Measurements from ENCODE around the gene ATP11B. TPM values are rescaled to one million over a fixed set of nuclear protein-coding genes. Genes with fewer than 3 reads are reported as not detected.
A peak's percentile ranks its signal among the peaks of the same experiment; 100 is the strongest.
"Not testable (repeated sequence)": the region's sequence is repeated elsewhere in the genome, so short reads cannot be mapped to it uniquely, and the experiment has no call there.

The ATP11B gene
- total RNA-seq, 2 experiments from 2014 or later, result 128 to 131 TPM

DNA sequence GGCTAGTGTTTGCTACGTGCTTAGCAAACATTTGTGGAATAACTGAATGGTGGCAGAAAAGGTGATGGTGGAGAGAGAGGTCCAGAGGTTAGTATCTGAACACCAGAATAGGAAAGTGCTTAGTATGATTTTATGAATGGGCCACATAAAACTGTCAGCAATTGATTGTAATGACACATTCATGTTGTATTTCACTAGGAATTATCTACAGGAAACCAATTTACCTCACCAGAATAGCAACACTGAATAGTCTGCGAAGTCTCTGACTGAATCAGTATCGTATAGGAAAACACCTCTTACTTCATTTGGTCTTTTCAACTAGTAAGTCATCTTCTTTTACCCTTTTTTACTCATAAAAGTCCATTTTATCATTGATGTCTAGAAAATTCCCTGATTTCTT, 8.2 kb upstream of the ATP11B start:
- POLR2A ChIA-PET, result no interaction called here
- no peak overlapping the region for H3K4me3 Mint-ChIP-seq
- H3K27me3 Mint-ChIP-seq, result peaks cover 21% of the 10 kb centered on the region
- CTCF ChIA-PET, result no interaction called here
- no peak for DNase-seq
- no peaks in the 10 kb centered on the region for H3K36me3 Mint-ChIP-seq (ENCODE audit: low read depth)
- H3K9me3 Mint-ChIP-seq, result no peaks in the 10 kb centered on the region
- H3K4me1 Mint-ChIP-seq, result peaks cover 6% of the 10 kb centered on the region
- H3K27ac Mint-ChIP-seq, result no peak overlapping the region

DNA sequence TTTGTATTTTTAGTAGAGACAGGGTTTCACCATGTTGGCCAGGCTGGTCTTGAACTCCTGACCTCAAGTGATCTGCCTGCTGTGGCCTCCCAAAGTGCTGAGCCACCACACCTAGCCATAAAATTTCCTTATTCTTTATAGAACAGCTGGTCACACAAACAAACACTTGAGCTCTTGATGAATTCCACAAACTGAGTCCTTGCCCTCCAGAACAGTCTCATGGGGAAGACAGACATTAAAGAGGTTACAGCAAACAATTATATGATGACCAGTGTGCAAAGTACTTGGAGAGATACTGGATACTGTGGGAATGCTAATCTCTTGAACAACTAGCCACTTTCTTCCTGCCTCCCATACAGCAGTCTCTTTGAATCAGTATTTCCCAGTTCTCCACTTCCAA, 7.5 kb upstream of the ATP11B start:
- peaks cover 6% of the 10 kb centered on the region for H3K4me1 Mint-ChIP-seq
- ChIA-PET POLR2A (interaction anchor here (0.6 kb wide), 1 partner anchor 193 kb away, joined by 3 read pairs; no protein-coding TSS in a partner anchor), CTCF (no interaction called here)
- no peak for DNase-seq
- H3K27me3 Mint-ChIP-seq, result peaks cover 19% of the 10 kb centered on the region
- H3K27ac Mint-ChIP-seq, result no peak overlapping the region
- H3K4me3 Mint-ChIP-seq, result no peak overlapping the region
- H3K9me3 Mint-ChIP-seq, result no peaks in the 10 kb centered on the region
- no peaks in the 10 kb centered on the region for H3K36me3 Mint-ChIP-seq (ENCODE audit: low read depth)

DNA sequence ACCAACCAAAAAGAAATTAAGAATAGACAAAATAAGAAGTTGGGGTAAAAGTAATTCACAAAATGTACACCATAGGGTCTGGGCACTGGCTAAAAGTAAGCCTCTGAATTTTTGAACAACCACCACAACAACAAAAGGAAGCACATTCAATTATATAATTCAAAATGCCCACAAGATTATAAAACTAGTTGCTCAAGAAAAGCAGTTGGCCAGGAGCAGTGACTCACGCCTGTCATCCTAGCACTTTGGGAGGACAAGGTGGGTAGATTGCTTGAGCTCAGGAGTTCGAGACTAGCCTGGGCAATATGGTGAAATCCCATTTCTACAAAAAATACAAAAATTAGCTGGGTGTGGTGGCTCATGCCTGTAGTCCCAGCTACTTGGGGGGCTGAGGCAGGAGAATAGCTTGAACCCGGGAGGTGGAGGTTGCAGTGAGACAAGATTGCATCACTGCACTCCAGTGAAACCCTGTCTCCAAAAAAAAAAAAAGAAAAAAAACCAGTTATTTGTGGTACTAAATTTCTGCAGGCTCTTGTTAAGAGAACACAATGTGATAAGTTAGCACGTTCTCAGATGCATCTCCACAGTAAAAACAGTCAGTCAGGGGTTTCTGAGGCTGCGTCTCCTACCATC, 6.6 kb upstream of the ATP11B start:
- H3K27me3 Mint-ChIP-seq, result peaks cover 20% of the 10 kb centered on the region
- H3K27ac Mint-ChIP-seq, result no peak overlapping the region
- H3K9me3 Mint-ChIP-seq, result no peaks in the 10 kb centered on the region
- CTCF ChIA-PET, result interaction anchor here (0.7 kb wide), 1 partner anchor 9 kb away, joined by 3 read pairs; no protein-coding TSS in a partner anchor
- H3K4me3 Mint-ChIP-seq, result no peak overlapping the region
- DNase-seq, result no peak
- POLR2A ChIA-PET, result no interaction called here
- no peaks in the 10 kb centered on the region for H3K36me3 Mint-ChIP-seq (ENCODE audit: low read depth)
- H3K4me1 Mint-ChIP-seq, result peaks cover 6% of the 10 kb centered on the region

DNA sequence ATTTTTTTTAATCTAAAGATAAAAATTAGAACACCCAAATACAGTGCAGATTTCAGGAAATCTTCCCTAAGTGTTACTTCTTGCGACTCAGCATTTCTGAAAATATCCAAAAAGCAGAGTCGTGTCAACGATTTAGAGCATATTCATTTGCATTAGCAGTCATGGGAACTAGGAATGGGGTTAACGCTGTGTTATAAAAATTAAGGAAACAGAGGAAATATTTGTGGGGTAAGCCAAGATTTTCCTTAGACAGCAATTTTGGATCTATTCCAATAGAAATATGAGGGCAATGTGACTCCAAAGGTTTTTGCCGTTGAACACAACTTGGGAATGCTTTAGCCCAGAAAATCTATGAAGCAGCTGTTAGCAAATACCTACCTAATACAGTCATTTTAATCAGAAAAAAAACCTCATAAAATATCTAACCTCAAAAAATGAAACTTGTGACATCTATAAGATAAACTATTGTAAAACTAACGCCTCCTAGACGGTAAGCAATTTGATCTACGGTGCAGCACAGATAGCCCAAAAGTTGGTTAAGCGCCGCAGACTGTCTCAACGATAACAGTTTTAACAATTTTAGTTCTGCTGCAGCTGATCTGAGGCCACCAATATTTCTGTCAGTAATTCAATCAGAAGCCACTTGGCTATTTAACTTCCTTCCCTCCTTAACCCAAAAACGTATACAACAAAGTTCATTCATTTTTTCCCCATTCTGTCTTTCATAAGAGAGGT, 5.8 kb upstream of the ATP11B start:
- H3K27ac Mint-ChIP-seq, result no peak overlapping the region
- DNase-seq, result no peak
- ChIA-PET POLR2A (no interaction called here), CTCF (no interaction called here)
- no peaks in the 10 kb centered on the region for H3K9me3 Mint-ChIP-seq
- peaks cover 5% of the 10 kb centered on the region for H3K4me1 Mint-ChIP-seq
- H3K27me3 Mint-ChIP-seq, result peaks cover 20% of the 10 kb centered on the region
- H3K4me3 Mint-ChIP-seq, result no peak overlapping the region
- no peaks in the 10 kb centered on the region for H3K36me3 Mint-ChIP-seq (ENCODE audit: low read depth)

DNA sequence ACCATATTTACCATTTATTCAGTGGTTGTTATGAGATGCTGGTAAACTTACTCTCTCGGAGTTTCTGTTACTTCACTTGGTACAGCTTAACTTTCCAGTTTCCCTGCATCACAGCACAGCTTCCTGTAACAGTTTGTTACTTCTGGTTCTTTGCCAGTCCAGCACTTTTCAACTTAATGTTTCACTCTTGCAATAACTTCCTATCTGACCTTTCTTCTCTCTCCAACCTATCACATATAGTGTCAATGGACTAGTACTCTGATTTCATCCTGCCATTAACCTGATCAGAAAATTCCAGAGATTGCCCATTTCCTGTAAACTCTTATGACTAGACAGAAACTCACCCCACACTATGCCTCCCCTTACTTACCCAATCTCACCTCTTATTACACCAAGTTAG, 3.9 kb upstream of the ATP11B start:
- peaks cover 15% of the 10 kb centered on the region for H3K27me3 Mint-ChIP-seq
- H3K27ac Mint-ChIP-seq, result no peak overlapping the region
- peaks cover 4% of the 10 kb centered on the region for H3K36me3 Mint-ChIP-seq (ENCODE audit: low read depth)
- no peak overlapping the region for H3K4me3 Mint-ChIP-seq
- H3K4me1 Mint-ChIP-seq, result peaks cover 4% of the 10 kb centered on the region
- ChIA-PET CTCF (interaction anchor here (1.0 kb wide), 1 partner anchor 48 kb away, joined by 3 read pairs; no protein-coding TSS in a partner anchor), POLR2A (no interaction called here)
- no peak for DNase-seq
- H3K9me3 Mint-ChIP-seq, result no peaks in the 10 kb centered on the region

DNA sequence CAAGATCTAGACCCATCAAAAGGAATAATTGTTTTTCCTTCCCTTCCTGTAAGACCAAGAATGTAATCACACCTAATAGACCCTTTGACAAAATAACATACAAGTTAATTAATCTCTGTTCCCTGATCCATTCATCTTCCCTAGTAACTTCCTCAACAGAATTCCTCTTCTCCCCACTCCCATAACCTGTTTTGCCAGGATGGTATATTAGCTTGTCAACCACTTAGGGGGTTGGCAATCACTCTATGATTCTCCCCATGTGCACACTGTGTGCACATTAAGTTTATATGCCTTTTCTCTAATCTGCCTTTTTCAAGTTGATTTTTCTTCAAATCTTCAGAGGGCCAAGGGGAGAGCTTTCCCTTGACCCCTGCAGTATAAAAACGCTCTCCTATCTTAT, 2.7 kb upstream of the ATP11B start:
- no peak for DNase-seq
- CTCF ChIA-PET, result interaction anchor here (1.0 kb wide), 1 partner anchor 77 kb away, joined by 3 read pairs; no protein-coding TSS in a partner anchor
- H3K27ac Mint-ChIP-seq, result no peak overlapping the region
- peaks cover 10% of the 10 kb centered on the region for H3K27me3 Mint-ChIP-seq
- H3K9me3 Mint-ChIP-seq, result no peaks in the 10 kb centered on the region
- H3K4me3 Mint-ChIP-seq, result no peak overlapping the region
- peaks cover 6% of the 10 kb centered on the region for H3K4me1 Mint-ChIP-seq
- H3K36me3 Mint-ChIP-seq (ENCODE audit: low read depth), result peaks cover 17% of the 10 kb centered on the region
- POLR2A ChIA-PET, result no interaction called here

DNA sequence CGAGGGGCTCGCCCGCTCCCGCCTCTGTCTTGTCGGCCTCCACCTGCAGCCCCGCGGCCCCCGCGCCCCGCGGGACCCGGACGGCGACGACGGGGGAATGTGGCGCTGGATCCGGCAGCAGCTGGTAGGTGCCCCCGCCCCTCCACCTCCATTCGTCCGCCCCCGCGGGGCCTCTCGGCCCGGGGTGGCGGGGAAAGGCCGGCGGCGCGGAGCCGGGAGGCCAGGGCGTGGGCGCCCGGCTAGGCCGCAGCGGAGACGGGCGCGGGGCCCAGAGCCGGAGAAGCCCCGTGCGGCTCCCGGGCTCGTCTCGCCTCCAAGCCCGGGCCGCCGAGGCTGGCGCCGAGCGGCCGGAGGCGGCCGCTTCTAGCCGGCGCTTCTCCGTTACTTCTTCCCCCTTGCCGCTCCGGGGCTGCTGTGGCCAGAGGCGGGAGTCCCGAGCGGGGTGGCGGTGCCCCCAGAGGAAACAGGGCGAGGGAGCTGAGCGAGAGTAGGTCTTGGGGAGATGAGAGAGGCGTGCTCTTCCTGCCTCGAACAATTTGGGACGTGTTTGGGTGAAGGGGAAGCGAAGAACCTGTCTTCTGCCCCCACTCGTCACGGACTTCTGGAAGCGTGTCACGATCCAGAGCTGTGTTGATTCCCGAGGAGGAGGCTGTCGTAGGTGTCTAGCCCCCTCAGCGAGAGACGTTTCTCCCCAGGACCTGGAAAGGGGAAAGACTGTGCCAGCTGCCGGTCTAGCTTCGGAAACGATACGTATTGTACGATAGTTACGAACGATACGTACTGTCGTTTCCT, 555 bp downstream of the ATP11B start:
- POLR2A ChIA-PET, result interaction anchor here (0.7 to 2.7 kb wide), 15 partner anchors 9 to 305 kb away, joined by 3 to 9 read pairs (median 5); partner anchors contain the start of genes DCUN1D1 and MCCC1
- Mint-ChIP-seq H3K27ac (peak overlapping the region; percentile 93), H3K36me3 (ENCODE audit: low read depth) (peaks cover 36% of the 10 kb centered on the region), H3K4me3 (peak overlapping the region; percentile 82), H3K9me3 (no peaks in the 10 kb centered on the region), H3K27me3 (peaks cover 2% of the 10 kb centered on the region), H3K4me1 (peaks cover 30% of the 10 kb centered on the region)
- CTCF ChIA-PET, result interaction anchor here (0.8 to 2.2 kb wide), 2 partner anchors 43 to 117 kb away, joined by 3 to 7 read pairs; no protein-coding TSS in a partner anchor
- peak; percentile 61 for DNase-seq

DNA sequence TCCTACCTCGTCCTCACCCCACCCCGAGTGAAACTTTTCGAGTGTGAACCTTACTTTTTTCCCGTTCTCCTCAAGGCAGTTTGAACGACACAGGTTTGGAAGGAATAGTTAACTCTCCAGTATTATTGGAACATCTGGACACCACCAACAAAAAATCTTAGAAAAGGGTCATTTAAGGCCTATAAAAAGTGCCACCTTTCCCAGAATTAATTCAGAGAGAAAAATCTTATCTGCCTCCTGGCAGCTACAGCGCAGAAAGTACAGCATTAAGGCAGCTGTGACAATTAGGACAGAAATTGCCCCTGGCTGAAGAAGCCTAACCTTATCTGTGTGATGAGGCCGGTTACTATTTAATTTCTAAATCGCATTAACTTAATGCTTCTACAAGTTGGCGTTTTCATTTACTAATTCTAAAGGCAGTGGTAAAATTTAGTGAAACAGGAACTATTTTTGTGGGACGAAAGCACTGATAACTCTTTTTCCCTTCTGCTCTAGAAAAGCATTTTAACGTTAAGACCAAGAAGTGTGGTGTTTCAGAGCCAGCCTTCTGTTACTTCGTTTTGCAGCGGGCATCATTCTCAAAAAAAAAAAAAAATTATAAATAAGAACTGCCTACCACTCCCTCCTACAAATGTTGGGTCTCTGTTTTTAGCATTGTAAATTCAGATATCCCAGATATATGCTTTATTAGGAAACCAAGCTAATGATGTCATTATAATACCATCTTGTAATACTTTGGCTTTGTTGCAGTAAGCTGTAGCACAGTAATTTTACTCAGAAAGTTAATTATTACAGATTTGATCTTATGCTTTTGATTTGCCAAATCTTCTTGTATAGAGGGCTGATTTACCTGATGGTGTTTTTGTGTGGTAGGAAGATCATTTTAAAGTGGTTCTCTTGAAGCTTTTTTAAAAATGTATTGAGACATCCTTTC, 1.4 kb downstream of the ATP11B start:
- H3K36me3 Mint-ChIP-seq (ENCODE audit: low read depth), result peaks cover 36% of the 10 kb centered on the region
- peak overlapping the region; percentile 93 for H3K27ac Mint-ChIP-seq
- H3K27me3 Mint-ChIP-seq, result peaks cover 2% of the 10 kb centered on the region
- POLR2A ChIA-PET, result interaction anchor here (0.7 to 2.7 kb wide), 20 partner anchors 8 to 903 kb away, joined by 3 to 9 read pairs (median 4); partner anchors contain the start of genes DCUN1D1, MCCC1 and YEATS2
- H3K4me3 Mint-ChIP-seq, result peak overlapping the region; percentile 82
- peaks cover 30% of the 10 kb centered on the region for H3K4me1 Mint-ChIP-seq
- CTCF ChIA-PET, result interaction anchor here (0.6 to 1.7 kb wide), 4 partner anchors 8 to 81 kb away, joined by 3 to 6 read pairs (median 5); no protein-coding TSS in a partner anchor
- no peak for DNase-seq
- no peaks in the 10 kb centered on the region for H3K9me3 Mint-ChIP-seq

DNA sequence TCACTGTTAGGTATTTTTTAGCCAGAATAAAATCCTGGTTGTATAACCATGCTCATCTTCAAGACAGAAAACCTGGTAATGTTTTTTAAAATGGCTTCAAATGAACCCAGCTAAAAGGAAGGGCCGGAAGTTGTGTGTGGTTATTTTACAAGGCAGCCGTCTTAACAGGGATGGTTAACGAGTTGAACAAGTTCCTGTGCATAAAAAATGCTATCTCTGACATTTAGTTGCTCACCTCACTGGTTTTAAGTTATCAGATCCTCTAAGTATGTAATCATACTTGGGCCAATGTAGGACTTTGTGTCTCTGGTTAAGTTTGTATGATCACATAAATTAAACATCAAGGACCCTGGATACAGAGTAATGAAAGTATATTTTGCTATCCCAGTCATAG, 2.1 kb downstream of the ATP11B start:
- H3K4me3 Mint-ChIP-seq, result peak overlapping the region; percentile 82
- peaks cover 30% of the 10 kb centered on the region for H3K4me1 Mint-ChIP-seq
- H3K27ac Mint-ChIP-seq, result peak overlapping the region; percentile 93
- ChIA-PET POLR2A (interaction anchor here (0.7 to 2.4 kb wide), 10 partner anchors 8 to 902 kb away, joined by 3 to 7 read pairs (median 4); partner anchors contain the start of genes MCCC1 and YEATS2), CTCF (interaction anchor here (0.6 to 1.7 kb wide), 4 partner anchors 9 to 81 kb away, joined by 3 to 6 read pairs (median 5); no protein-coding TSS in a partner anchor)
- peaks cover 36% of the 10 kb centered on the region for H3K36me3 Mint-ChIP-seq (ENCODE audit: low read depth)
- H3K9me3 Mint-ChIP-seq, result no peaks in the 10 kb centered on the region
- peak; percentile 60 for DNase-seq
- peaks cover 2% of the 10 kb centered on the region for H3K27me3 Mint-ChIP-seq

DNA sequence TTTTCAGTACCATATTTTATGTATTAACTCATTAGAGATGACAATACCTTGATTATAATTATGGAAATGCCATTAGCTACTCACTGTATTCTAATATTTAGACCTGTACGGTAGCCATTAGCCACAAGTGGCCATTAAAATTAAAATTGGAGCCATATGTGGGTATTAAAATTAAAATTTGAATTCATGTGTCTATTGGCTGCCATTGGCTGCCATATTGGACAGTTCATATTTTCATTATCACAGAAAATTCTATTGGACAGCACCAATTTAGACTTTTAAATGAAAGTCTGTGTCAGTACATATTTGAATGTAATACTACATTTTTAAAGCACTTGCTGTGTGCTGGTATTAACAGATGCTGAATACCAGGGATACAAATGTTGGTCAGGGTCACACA, 3.0 kb downstream of the ATP11B start:
- H3K27ac Mint-ChIP-seq, result no peak overlapping the region
- ChIA-PET POLR2A (interaction anchor here (1.5 to 2.3 kb wide), 3 partner anchors 22 to 901 kb away, joined by 3 to 6 read pairs (median 4); partner anchors contain the start of genes MCCC1 and YEATS2), CTCF (interaction anchor here (1.7 kb wide), 1 partner anchor 10 kb away, joined by 6 read pairs; no protein-coding TSS in a partner anchor)
- no peak for DNase-seq
- peaks cover under 1% of the 10 kb centered on the region for H3K27me3 Mint-ChIP-seq
- peaks cover 36% of the 10 kb centered on the region for H3K36me3 Mint-ChIP-seq (ENCODE audit: low read depth)
- peaks cover 30% of the 10 kb centered on the region for H3K4me1 Mint-ChIP-seq
- no peak overlapping the region for H3K4me3 Mint-ChIP-seq
- no peaks in the 10 kb centered on the region for H3K9me3 Mint-ChIP-seq

DNA sequence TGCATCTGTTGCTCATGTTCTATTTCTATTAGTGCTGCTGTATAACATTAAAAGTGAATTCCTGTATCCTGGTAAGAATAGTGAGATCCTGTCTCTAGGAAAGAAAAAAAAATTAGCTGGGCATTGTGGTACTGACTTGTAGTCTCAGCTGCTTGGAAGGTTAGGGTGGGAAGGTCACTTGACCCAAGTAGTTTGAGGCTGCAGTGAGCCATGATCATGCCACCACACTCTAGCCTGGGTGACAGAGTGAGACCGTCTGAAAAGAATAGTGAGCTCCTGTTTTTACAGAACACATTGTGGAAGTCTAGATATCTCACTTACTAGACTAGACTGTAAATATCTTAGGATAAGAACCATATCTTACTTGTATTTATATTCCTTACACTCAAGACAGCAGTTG, 4.6 kb downstream of the ATP11B start:
- no peak overlapping the region for H3K27ac Mint-ChIP-seq
- no peaks in the 10 kb centered on the region for H3K9me3 Mint-ChIP-seq
- ChIA-PET POLR2A (no interaction called here), CTCF (no interaction called here)
- peaks cover 35% of the 10 kb centered on the region for H3K4me1 Mint-ChIP-seq
- H3K36me3 Mint-ChIP-seq (ENCODE audit: low read depth), result peaks cover 41% of the 10 kb centered on the region
- no peaks in the 10 kb centered on the region for H3K27me3 Mint-ChIP-seq
- no peak for DNase-seq
- no peak overlapping the region for H3K4me3 Mint-ChIP-seq

DNA sequence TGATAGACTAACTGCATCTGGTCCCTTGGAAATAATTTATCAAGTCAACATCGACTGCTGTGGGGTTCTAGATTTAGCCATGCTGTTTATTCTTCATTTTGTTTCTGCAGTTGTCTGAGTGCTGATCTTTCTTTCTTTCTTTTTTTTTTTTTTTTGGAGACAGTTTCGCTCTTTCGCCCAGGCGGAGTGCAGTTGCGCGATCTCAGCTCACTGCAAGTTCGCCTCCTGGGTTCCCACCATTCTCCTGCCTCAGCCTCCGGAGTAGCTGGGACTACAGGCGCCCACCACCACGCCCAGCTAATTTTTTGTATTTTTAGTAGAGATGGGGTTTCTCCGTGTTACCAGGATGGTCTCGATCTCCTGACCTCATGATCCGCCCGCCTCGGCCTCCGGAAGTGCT, 5.8 kb downstream of the ATP11B start:
- POLR2A ChIA-PET, DNase-seq, H3K4me3 Mint-ChIP-seq, H3K27ac Mint-ChIP-seq, H3K9me3 Mint-ChIP-seq, H3K27me3 Mint-ChIP-seq: not testable (repeated sequence)
- CTCF ChIA-PET, result interaction anchor here (0.7 kb wide), 1 partner anchor 600 kb away, joined by 3 read pairs; no protein-coding TSS in a partner anchor
- Mint-ChIP-seq H3K36me3 (ENCODE audit: low read depth) (peaks cover 39% of the 10 kb centered on the region), H3K4me1 (peaks cover 37% of the 10 kb centered on the region)

Data from activated CD4-positive, alpha-beta memory T cell treated with anti-CD3 and anti-CD28 coated beads, Interleukin-2, amount 10 ng/mL, durations not matched to agents 7 days and 5 days (primary cell).